ENCODE results near the gene PHF23.

Gene PHF23

DNA sequence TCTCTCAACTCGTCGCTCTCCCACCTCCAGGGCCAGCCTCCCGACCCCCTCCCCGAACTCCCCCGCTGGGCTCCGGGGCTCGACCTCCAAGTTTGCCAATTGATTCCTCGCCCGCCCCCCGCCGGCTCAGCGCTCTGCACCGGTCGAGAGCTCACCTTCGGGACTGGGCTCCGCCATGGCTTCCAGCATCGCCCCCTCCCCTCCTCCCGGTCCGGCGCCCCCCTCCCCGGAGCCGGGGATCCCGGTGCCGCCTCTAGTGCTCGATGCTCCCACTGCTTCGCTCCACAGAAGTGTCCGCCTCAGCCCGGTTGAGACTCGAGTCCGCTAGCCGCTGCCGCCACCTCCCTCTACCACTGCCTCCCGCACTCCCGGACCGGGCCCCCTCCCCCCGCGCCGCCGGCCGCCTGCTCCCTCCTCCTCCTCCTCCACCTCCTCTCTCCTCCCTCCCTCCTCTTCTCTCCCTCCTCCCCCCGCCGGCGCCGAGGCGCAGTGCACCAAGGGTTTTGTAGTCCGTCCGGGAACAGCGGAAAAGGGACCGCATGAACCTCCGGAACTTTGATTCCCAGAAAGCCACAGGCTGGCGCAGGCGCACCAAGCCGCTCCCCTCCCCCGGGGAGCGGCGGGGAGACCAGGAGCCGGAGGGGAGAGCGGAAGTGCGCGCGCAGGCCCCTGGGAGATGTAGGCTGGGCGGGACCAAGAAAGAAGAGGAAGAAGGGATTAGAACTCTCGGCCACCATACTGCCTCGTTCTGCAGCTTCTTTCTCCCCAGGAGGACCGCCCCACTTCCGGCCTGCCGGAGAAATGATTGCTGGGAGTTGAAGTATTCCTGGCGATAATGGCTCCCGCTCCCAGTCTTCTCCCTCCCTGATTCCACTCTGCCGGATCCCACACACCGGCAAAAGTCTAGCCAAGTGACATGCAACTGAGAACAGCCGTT is at the start of gene PHF23:
Gene PHF23 (minus strand): TSS at position 367 of the 937 bp plus-strand sequence. CDS start 178 bp downstream, at position 189.
- H3K27ac ChIP-seq: peak within 1 kb of the TSS; percentile 92
- TF ChIP-seq, protein P1, sequence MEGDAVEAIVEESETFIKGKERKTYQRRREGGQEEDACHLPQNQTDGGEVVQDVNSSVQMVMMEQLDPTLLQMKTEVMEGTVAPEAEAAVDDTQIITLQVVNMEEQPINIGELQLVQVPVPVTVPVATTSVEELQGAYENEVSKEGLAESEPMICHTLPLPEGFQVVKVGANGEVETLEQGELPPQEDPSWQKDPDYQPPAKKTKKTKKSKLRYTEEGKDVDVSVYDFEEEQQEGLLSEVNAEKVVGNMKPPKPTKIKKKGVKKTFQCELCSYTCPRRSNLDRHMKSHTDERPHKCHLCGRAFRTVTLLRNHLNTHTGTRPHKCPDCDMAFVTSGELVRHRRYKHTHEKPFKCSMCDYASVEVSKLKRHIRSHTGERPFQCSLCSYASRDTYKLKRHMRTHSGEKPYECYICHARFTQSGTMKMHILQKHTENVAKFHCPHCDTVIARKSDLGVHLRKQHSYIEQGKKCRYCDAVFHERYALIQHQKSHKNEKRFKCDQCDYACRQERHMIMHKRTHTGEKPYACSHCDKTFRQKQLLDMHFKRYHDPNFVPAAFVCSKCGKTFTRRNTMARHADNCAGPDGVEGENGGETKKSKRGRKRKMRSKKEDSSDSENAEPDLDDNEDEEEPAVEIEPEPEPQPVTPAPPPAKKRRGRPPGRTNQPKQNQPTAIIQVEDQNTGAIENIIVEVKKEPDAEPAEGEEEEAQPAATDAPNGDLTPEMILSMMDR (conservative IDR thresholded peaks at IDR 0.05): no peak

DNA sequence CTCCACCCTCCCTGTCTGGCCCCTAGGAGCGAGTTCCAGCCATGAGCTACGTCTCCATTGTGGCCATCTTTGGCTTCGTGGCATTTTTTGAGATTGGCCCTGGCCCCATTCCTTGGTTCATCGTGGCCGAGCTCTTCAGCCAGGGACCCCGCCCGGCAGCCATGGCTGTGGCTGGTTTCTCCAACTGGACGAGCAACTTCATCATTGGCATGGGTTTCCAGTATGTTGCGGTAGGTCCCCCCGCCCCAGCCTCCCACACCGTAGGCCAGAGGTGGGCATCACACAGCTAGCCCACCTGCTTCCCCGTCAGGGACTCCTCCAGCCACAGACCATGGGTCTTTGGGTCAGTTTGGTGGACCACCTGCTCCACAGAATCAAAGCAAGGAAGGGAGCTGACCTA is 46.4 kb upstream of the PHF23 start:
- TF ChIP-seq, protein P1 (conservative IDR thresholded peaks at IDR 0.05): no peak

DNA sequence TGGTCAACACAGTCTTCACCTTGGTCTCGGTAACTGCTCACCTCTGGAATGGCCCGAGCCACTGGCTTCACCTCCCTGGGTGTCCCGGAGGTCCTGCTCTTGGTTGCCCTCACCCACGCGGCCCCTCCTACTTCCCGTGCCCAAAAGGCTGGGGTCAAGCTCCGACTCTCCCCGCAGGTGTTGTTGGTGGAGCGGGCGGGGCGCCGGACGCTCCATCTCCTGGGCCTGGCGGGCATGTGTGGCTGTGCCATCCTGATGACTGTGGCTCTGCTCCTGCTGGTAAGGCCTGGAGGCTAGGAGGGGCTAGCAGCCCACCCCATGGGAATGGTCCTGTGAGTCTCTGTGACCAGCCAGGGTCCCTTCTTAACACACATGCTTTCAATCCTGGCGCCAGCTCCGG is 45.7 kb upstream of the PHF23 start:
- TF ChIP-seq, protein P1 (conservative IDR thresholded peaks at IDR 0.05): no peak
- H3K27ac ChIP-seq: no peak overlapping the region

More for the DNA sequence above, 46.4 kb upstream of the PHF23 start:
- no peak overlapping the region for H3K27ac ChIP-seq

DNA sequence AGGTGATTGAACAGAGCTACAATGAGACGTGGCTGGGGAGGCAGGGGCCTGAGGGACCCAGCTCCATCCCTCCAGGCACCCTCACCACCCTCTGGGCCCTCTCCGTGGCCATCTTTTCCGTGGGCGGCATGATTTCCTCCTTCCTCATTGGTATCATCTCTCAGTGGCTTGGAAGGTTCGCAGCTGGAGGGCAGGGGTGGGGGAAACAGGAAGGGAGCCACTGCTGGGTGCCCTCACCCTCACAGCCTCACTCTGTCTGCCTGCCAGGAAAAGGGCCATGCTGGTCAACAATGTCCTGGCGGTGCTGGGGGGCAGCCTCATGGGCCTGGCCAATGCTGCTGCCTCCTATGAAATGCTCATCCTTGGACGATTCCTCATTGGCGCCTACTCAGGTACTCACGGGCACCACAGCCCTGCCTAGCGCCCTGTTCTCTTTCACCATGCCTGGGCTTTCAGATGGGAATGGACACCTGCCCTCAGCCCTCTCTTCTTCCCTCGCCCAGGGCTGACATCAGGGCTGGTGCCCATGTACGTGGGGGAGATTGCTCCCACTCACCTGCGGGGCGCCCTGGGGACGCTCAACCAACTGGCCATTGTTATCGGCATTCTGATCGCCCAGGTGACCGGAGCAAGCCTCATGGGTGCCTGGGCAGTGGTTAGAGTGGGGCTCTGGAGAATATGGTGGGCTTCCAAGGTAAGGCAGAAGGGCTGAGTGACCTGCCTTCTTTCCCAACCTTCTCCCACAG is 44.4 kb upstream of the PHF23 start:
- no peak overlapping the region for H3K27ac ChIP-seq
- TF ChIP-seq, protein P1 (conservative IDR thresholded peaks at IDR 0.05): no peak

DNA sequence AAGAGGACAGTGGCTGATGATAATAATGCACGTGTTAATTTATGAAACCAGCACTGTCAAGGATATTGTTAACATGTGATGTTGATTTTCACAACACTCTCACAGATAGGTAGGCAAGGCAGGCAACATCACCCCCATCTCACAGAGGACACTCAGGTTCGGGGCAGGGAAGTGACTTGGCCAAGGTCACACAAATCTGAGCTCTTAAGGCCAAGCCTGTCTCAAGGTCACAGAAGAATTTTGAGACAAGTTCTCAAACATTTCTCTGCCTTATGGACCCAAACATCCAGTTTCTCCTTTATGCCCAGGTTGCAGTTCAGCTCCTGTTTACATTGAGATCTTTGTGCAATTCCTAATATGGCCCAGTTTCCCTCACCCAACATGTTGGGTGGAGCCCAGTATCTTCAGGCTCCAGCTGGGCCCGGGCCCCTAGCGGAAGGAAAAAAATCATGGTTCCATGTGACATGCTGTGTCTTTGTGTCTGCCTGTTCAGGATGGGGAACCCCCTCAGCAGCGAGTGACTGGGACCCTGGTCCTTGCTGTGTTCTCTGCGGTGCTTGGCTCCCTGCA is 43.6 kb upstream of the PHF23 start:
- no peak overlapping the region for H3K27ac ChIP-seq
- TF ChIP-seq, protein P1 (conservative IDR thresholded peaks at IDR 0.05): no peak

DNA sequence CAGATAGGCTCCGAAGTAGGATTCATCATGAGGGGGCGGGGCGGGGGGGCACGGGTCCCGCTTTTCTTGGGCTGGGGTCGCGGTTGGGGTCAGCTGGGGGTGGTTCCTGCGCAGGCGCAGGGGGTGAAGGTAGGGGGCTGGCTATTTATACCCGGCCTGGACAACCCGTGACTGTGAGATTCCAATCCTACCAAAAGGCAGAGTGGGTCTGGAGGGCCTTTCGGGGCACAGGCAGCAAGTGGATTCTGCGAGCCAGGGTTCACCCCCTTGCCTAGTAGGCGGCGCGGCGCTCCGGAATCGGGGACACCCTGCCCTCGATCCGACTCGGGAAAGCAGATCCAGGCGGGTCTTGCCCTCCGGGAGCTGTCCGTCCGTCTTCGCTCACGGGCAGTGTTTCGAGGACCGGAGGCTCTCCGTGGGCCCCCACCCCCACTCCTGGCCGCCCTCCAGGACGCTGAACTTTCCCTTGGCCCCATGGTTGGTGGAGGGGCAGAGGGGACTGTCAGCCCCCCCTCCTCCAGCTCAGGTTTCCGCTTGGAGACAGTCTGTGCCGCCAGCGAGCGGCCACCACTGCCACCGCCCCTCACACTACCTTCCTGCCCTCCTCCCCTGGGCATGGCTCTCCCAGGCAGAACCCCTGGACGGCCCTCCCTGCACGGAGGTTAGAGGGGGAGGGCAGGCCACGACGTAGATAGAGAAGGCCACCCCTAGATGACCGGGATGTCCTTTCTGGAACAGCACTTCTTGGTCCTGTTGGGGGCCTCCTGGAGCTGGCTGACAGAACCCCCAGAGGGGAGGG is 42.9 kb upstream of the PHF23 start:
- no peak overlapping the region for H3K27ac ChIP-seq
- TF ChIP-seq, protein P1 (conservative IDR thresholded peaks at IDR 0.05): no peak
